Measurements from ENCODE around the gene POLD4. TPM values are rescaled to one million over a fixed set of nuclear protein-coding genes. Genes with fewer than 3 reads are reported as not detected.

Gene POLD4
- total and polyA plus RNA-seq, 2 of the 13 experiments (the other 11 are each of a cell fraction or from before 2014, with no cell fraction given) = 10.5 to 27.4 TPM

GRCh38 chr11:67303132-67303834 lies 50.1 kb downstream of the POLD4 start, which contains the start of gene SSH3 (continued):
- TF ChIP-seq ZNF687 (CRISPR knock-in tag; IDR thresholded peaks at IDR 0.05) = peak; percentile 64
- TF ChIP-seq ZFX (CRISPR knock-in tag; IDR thresholded peaks at IDR 0.05; ENCODE audit: low read depth) = peak; percentile 80
- no peak for TF ChIP-seq ATF6 (CRISPR knock-in tag; conservative IDR thresholded peaks at IDR 0.05)
- TF ChIP-seq NCOA2 (CRISPR knock-in tag; IDR thresholded peaks at IDR 0.05) = no peak
- 0 out of 2 replicates have a peak, but pooled peaks have one; percentile 13 for TF ChIP-seq ZNF564 (CRISPR knock-in tag; IDR thresholded peaks at IDR 0.05)
- TF ChIP-seq, protein P1, sequence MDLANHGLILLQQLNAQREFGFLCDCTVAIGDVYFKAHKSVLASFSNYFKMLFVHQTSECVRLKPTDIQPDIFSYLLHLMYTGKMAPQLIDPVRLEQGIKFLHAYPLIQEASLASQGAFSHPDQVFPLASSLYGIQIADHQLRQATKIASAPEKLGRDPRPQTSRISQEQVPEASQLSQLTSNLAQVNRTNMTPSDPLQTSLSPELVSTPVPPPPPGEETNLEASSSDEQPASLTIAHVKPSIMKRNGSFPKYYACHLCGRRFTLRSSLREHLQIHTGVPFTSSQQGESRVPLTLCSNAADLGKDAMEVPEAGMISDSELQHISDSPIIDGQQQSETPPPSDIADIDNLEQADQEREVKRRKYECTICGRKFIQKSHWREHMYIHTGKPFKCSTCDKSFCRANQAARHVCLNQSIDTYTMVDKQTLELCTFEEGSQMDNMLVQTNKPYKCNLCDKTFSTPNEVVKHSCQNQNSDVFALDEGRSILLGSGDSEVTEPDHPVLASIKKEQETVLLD (CRISPR knock-in tag; IDR thresholded peaks at IDR 0.05; ENCODE audit: low read depth) = no peak
- TF ChIP-seq ZBTB3 (CRISPR knock-in tag; IDR thresholded peaks at IDR 0.05; ENCODE audit: borderline replicate concordance, low read depth) = no peak
- no peak for TF ChIP-seq SNRNP70 (IDR thresholded peaks at IDR 0.05; ENCODE audit: low read depth, low read length)
- TF ChIP-seq ZNF20 (CRISPR knock-in tag; IDR thresholded peaks at IDR 0.05) = 0 out of 2 replicates have a peak, but pooled peaks have one; percentile 82
- TF ChIP-seq GMEB1 (CRISPR knock-in tag; IDR thresholded peaks at IDR 0.05; ENCODE audit: borderline replicate concordance) = no peak
- TF ChIP-seq SMAD1 (CRISPR knock-in tag; IDR thresholded peaks at IDR 0.05; ENCODE audit: borderline replicate concordance, low read depth) = no peak
- no peak for TF ChIP-seq ZNF329 (CRISPR knock-in tag; IDR thresholded peaks at IDR 0.05; ENCODE audit: low read depth)
- TF ChIP-seq KAT2B (IDR thresholded peaks at IDR 0.05; ENCODE audit: borderline replicate concordance, low read depth, low read length) = no peak
- TF ChIP-seq DBP (CRISPR knock-in tag; IDR thresholded peaks at IDR 0.05; ENCODE audit: not compliant biosample characterization) = peak; percentile 58
- no peak for TF ChIP-seq ZNF747 (CRISPR knock-in tag; IDR thresholded peaks at IDR 0.05; ENCODE audit: borderline replicate concordance)
- TF ChIP-seq, protein P2, sequence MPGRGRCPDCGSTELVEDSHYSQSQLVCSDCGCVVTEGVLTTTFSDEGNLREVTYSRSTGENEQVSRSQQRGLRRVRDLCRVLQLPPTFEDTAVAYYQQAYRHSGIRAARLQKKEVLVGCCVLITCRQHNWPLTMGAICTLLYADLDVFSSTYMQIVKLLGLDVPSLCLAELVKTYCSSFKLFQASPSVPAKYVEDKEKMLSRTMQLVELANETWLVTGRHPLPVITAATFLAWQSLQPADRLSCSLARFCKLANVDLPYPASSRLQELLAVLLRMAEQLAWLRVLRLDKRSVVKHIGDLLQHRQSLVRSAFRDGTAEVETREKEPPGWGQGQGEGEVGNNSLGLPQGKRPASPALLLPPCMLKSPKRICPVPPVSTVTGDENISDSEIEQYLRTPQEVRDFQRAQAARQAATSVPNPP (CRISPR knock-in tag; IDR thresholded peaks at IDR 0.05) = no peak
- TF ChIP-seq KLF11 (CRISPR knock-in tag; IDR thresholded peaks at IDR 0.05) = no peak
